OCI-M2 (cell line): ENCODE data around the gene PCAT7.

Experiments used
- DNase-seq: peaks from one replicate; lab custom pipeline; 2025; ENCODE audit not compliant: unreplicated experiment; lab: John Stamatoyannopoulos, UW

Gene PCAT7

GRCh38 chr9:94600715-94601114 lies 45.8 kb downstream of the PCAT7 start:
- DNase-seq: no peak

DNA sequence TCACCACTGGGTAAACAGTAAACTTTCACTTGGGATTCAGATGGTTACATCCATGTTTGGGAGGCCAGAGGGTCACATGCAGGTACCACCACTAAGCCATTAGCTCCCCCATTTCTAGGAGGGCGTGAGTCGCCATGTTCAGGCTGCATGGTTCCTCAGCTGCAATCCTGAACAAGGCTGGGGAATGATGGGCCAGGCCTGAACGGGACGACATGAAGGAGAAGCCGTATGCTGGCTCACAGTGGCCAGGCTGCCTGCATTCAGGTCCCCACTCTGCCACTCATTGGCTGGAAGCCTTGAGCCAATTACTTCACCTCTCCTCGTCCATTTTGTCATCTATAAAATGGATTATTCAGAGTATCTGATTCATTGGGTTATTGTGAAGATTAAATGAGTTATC lies 47.8 kb downstream of the PCAT7 start:
- DNase-seq: no peak

- DNase-seq: no peak
Observed at GRCh38 chr9:94603259-94604160, 48.6 kb downstream of the PCAT7 start.

GRCh38 chr9:94606646-94607422 lies 52.0 kb downstream of the PCAT7 start:
- no peak for DNase-seq

GRCh38 chr9:94607423-94607691 lies 52.5 kb downstream of the PCAT7 start:
- no peak for DNase-seq

DNA sequence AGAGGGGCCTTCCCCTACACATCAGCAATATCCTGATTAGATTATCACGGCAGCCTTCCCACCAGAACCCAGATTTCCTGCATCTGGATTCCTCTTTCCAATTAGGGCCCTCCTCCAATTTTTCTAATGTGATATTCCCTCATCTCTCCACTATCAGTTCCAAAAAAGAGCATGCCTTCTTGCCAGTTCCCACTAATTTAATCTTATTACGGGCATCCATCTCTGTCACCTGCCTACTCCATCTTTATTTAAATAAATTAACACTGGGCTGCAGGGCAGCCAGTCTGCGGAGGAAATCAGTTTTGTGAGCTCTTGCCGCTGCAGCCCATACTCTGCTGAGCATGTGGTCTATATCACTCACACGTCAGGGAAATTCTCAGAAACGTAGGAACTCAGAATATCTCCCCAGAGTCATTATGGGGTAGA lies 55.3 kb downstream of the PCAT7 start:
- DNase-seq: no peak

DNA sequence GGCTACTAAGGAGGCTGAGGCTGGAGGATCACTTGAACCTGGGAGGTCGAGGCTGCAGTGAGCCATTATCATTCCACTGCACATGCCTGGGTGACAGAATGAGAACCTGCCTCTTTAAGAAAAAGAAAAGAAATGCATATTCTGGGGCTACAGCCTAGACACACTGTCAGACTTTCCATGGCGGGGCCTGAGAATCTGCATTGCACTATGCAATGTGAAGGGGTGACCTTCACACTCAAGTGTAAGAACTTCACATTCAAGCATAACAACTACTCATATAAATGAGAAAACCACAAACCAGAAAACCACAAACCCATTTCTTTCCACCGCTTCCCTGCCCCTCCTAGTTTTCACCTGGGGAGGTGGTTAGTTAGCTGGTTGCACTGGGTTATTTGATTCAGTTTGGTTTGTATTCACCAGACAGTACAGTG lies 56.8 kb downstream of the PCAT7 start:
- no peak for DNase-seq

DNA sequence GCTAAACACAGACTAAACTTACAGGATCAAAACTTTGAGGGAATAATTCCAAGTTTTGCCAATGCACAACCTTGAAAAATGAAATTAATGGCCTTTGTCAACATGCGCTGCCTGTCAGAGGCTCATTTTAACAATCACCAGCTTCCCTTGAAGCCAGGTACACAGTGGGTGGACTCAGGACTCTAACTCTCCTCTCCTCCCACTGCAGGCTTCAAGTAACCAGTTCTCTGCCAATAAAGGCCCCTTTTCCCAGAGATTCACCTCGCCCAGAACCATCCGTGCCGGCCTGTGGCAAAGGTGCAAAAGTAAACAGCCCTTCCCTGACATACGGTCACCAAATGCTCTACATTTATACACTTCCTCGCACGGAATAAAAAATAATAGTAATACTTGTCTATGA lies 57.2 kb downstream of the PCAT7 start:
- DNase-seq: no peak

GRCh38 chr9:94613003-94613402 lies 58.1 kb downstream of the PCAT7 start:
- DNase-seq: no peak

DNA sequence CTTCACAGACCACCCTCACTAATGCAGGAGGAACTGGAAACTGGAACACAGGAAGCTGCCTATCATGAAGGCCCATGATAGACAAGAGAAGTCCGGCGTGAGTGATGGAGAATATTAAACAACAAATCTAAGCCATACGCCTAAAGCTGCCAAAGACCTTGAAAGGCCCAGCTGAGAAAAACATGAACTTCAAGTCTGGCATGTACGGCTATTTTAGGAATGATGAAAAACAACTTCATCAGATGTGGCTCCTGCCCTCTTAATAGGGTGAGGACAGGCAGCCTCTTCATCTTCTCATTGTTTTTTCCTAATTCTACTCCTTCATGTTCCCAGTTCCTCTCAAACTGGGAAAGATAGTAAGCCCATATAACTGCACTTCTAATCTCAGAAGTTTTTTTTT lies 64.1 kb downstream of the PCAT7 start:
- DNase-seq: no peak
